A673 (cell line): ENCODE data around the gene TRPM4. TPM values are rescaled to one million over a fixed set of nuclear protein-coding genes. Genes with fewer than 3 reads are reported as not detected.
A peak's percentile ranks its signal among the peaks of the same experiment; 100 is the strongest.

Source experiments
- BruUV-seq: library from RNA; stranded (reverse); fragments of 400-500 nt; replicated peaks from 2 replicates; lab custom pipeline; 2021; lab: Mats Ljungman, UMichigan
- CTCF ChIA-PET: fragments of 300-600 bp; sonication (Branson Sonifier 250); formaldehyde crosslinking; loops from one replicate; lab custom pipeline; 2022; ENCODE audit warnings: antibody characterized with exemption; lab: Charles Lee
- POLR2A ChIA-PET: fragments of 300-600 bp; sonication (Branson Sonifier 250); formaldehyde crosslinking; loops from one replicate; lab custom pipeline; 2022; ENCODE audit warnings: antibody characterized with exemption; ENCODE audit not compliant: low non-redundant PET; lab: Charles Lee
- DNase-seq: peaks from one replicate; pipeline ENCODE4 v3.0.0-alpha.2; 2015; ENCODE audit warnings: low spot score
- H3K27ac ChIP-seq: fragments of 200-600 bp; sonication (generic); 2 replicates; pipeline ENCODE4 v1.5.1; 2016; ENCODE audit warnings: mixed run types, low read depth, mild to moderate bottlenecking, mixed read lengths, antibody characterized with exemption, low read length; ENCODE audit not compliant: poor library complexity, severe bottlenecking
- H3K27me3 ChIP-seq: fragments of 200-600 bp; sonication (generic); replicated peaks from 2 replicates; pipeline ENCODE4 v1.6.1; 2017; ENCODE audit warnings: mixed run types, low read depth, mild to moderate bottlenecking, mixed read lengths, antibody characterized with exemption, low read length; ENCODE audit not compliant: insufficient read depth, poor library complexity
- H3K36me3 ChIP-seq: fragments of 200-600 bp; sonication (generic); 2 replicates; pipeline ENCODE4 v1.6.1; 2016; ENCODE audit warnings: mixed run types, mild to moderate bottlenecking, mixed read lengths, antibody characterized with exemption, low read length; ENCODE audit not compliant: insufficient read depth, poor library complexity, severe bottlenecking
- H3K4me1 ChIP-seq: fragments of 200-600 bp; sonication (generic); 2 replicates; pipeline ENCODE4 v1.6.1; 2017; ENCODE audit warnings: mixed run types, mild to moderate bottlenecking, mixed read lengths, antibody characterized with exemption, low read length; ENCODE audit not compliant: insufficient read depth, poor library complexity, severe bottlenecking
- H3K4me3 ChIP-seq: fragments of 200-600 bp; sonication (generic); 2 replicates; pipeline ENCODE4 v1.5.1; 2016; ENCODE audit warnings: low read depth, mixed run types, mild to moderate bottlenecking, mixed read lengths, low read length; ENCODE audit not compliant: poor library complexity, severe bottlenecking
- H3K9me3 ChIP-seq: fragments of 200-600 bp; sonication (generic); 2 replicates; pipeline ENCODE4 v1.6.1; 2016; ENCODE audit warnings: mixed run types, low read depth, mild to moderate bottlenecking, mixed read lengths, antibody characterized with exemption, low read length; ENCODE audit not compliant: poor library complexity, severe bottlenecking
- EZH2 ChIP-seq: fragments of 200-600 bp; sonication (generic); IDR thresholded peaks from 2 replicates; pipeline ENCODE4 v1.6.1; 2017; ENCODE audit warnings: borderline replicate concordance, low read depth, mild to moderate bottlenecking, mixed read lengths, antibody characterized with exemption, low read length; ENCODE audit not compliant: poor library complexity, severe bottlenecking
- intact Hi-C: fragments of 100-400 bp; cut with micrococcal nuclease; formaldehyde crosslinking; loops from one replicate; pipeline ENCODE4 v1.10.0; 2022; ENCODE audit not compliant: unreplicated experiment
- total RNA-seq: library from RNA; stranded (reverse); gene quantifications from 2 replicates; pipeline ENCODE4 v1.2.3, GENCODE V29; 2021
- TF ChIP-seq, protein P1 (sequence below): fragments of 300-800, 200-600 bp; sonication (generic); conservative IDR thresholded peaks from 2 replicates; pipeline ENCODE4 v1.5.1; 2017; ENCODE audit warnings: low read depth, mild to moderate bottlenecking, antibody characterized with exemption, low read length, moderate library complexity, mixed read lengths

The TRPM4 gene
- total RNA-seq, 1 experiment from 2014 or later: 107 TPM

GRCh38 chr19:49128545-49129237, 28.9 kb upstream of the TRPM4 start:
- peaks cover 20% of the 10 kb centered on the region for H3K4me1 ChIP-seq
- ChIA-PET POLR2A (interaction anchor here (0.6 kb wide), 1 partner anchor 22 kb away, joined by 13 read pairs; no protein-coding TSS in a partner anchor), CTCF (interaction anchor here (0.7 to 1.4 kb wide), 3 partner anchors 11 to 17 kb away, joined by 4 to 15 read pairs (median 6); partner anchors contain the start of gene LIN7B)
- H3K9me3 ChIP-seq: no peaks in the 10 kb centered on the region
- no peaks in the 10 kb centered on the region for H3K27me3 ChIP-seq
- H3K4me3 ChIP-seq: peak overlapping the region; percentile 49
- peaks cover 10% of the 10 kb centered on the region for H3K36me3 ChIP-seq
- peak overlapping the region; percentile 61 for H3K27ac ChIP-seq
- intact Hi-C loops: no loop called here
- TSS peak; percentile 63 for BruUV-seq
- no peak for DNase-seq
- TF ChIP-seq EZH2: no peak
- TF ChIP-seq, protein P1, sequence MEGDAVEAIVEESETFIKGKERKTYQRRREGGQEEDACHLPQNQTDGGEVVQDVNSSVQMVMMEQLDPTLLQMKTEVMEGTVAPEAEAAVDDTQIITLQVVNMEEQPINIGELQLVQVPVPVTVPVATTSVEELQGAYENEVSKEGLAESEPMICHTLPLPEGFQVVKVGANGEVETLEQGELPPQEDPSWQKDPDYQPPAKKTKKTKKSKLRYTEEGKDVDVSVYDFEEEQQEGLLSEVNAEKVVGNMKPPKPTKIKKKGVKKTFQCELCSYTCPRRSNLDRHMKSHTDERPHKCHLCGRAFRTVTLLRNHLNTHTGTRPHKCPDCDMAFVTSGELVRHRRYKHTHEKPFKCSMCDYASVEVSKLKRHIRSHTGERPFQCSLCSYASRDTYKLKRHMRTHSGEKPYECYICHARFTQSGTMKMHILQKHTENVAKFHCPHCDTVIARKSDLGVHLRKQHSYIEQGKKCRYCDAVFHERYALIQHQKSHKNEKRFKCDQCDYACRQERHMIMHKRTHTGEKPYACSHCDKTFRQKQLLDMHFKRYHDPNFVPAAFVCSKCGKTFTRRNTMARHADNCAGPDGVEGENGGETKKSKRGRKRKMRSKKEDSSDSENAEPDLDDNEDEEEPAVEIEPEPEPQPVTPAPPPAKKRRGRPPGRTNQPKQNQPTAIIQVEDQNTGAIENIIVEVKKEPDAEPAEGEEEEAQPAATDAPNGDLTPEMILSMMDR: no peak

- H3K27me3 ChIP-seq: no peaks in the 10 kb centered on the region
- peak overlapping the region; percentile 49 for H3K4me3 ChIP-seq
- no peak overlapping the region for H3K27ac ChIP-seq
- H3K36me3 ChIP-seq: peaks cover 15% of the 10 kb centered on the region
- no TSS peak for BruUV-seq
- H3K9me3 ChIP-seq: no peaks in the 10 kb centered on the region
- TF ChIP-seq, protein P1: no peak
- TF ChIP-seq EZH2: no peak
- POLR2A ChIA-PET: interaction anchor here (0.6 kb wide), 1 partner anchor 22 kb away, joined by 13 read pairs; no protein-coding TSS in a partner anchor
- CTCF ChIA-PET: no interaction called here
- intact Hi-C loops: no loop called here
- peaks cover 21% of the 10 kb centered on the region for H3K4me1 ChIP-seq
- peak; percentile 46 for DNase-seq
These were observed 28.4 kb upstream of the TRPM4 start for GRCh38 chr19:49129238-49129583.

DNA sequence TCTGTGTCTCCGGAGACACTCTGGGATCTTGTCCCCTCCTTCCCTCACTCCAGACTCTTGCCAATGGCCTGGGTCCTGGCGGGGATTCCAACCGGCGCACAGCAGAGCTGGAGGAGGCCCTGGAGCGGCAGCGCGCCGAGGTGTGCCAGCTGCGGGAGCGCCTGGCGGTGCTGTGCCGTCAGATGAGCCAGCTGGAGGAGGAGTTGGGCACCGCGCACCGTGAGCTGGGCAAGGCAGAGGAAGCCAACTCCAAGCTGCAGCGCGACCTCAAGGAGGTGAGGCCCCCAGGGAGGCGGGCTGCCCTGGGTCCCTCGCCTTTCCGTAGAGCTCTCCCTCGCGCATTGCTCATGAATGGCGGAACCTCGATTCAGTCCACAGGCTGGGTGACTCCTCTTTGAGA, 27.3 kb upstream of the TRPM4 start:
- H3K27ac ChIP-seq: no peak overlapping the region
- no peak for DNase-seq
- H3K9me3 ChIP-seq: no peaks in the 10 kb centered on the region
- H3K4me1 ChIP-seq: peaks cover 21% of the 10 kb centered on the region
- no TSS peak for BruUV-seq
- ChIA-PET POLR2A (no interaction called here), CTCF (no interaction called here)
- intact Hi-C loops: no loop called here
- H3K27me3 ChIP-seq: no peaks in the 10 kb centered on the region
- H3K36me3 ChIP-seq: peaks cover 26% of the 10 kb centered on the region
- no peak overlapping the region for H3K4me3 ChIP-seq
- TF ChIP-seq, protein P1: no peak
- TF ChIP-seq EZH2: no peak
